DND-41 (cell line): ENCODE data around the gene DCP1A.

Experiments
- EZH2 ChIP-seq: IDR thresholded peaks from 3 replicates; pipeline ENCODE4 v1.6.1; 2012; ENCODE audit warnings: borderline replicate concordance, low read depth, mild to moderate bottlenecking, moderate library complexity, low read length, inconsistent platforms; ENCODE audit not compliant: severe bottlenecking
- TF ChIP-seq, protein P1 (sequence below): IDR thresholded peaks from 2 replicates; pipeline ENCODE4 v1.5.1; 2012; ENCODE audit warnings: borderline replicate concordance, low read length, moderate library complexity, mild to moderate bottlenecking; ENCODE audit not compliant: poor library complexity, severe bottlenecking; ENCODE audit errors: extremely low read depth

DNA sequence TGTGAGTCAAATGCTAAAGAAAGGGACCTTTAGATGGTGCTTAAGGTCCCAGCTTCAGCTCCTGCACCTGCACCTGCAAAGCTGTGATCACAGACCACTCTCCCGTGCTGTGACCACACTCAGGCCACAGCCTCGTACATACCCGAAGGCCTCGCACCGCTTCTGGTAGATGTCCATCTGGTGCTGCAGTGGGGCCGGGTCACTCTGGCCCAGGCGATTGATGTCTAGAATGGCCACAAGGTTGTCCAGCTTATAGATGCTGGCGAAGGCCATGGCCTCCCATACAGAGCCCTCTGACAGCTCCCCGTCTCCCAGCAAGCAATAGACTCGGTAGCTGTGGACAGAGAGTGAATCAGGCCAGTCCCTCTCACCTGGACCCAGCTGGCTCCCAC is 112.5 kb downstream of the DCP1A start:
- TF ChIP-seq, protein P1, sequence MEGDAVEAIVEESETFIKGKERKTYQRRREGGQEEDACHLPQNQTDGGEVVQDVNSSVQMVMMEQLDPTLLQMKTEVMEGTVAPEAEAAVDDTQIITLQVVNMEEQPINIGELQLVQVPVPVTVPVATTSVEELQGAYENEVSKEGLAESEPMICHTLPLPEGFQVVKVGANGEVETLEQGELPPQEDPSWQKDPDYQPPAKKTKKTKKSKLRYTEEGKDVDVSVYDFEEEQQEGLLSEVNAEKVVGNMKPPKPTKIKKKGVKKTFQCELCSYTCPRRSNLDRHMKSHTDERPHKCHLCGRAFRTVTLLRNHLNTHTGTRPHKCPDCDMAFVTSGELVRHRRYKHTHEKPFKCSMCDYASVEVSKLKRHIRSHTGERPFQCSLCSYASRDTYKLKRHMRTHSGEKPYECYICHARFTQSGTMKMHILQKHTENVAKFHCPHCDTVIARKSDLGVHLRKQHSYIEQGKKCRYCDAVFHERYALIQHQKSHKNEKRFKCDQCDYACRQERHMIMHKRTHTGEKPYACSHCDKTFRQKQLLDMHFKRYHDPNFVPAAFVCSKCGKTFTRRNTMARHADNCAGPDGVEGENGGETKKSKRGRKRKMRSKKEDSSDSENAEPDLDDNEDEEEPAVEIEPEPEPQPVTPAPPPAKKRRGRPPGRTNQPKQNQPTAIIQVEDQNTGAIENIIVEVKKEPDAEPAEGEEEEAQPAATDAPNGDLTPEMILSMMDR, result no peak
- TF ChIP-seq EZH2, result no peak
